Measurements from ENCODE around the gene TMX4. TPM values are rescaled to one million over a fixed set of nuclear protein-coding genes. Genes with fewer than 3 reads are reported as not detected.

Gene TMX4
- total RNA-seq, 4 donors from 2014 or later: 27.4 to 44.7 (median 31.1) TPM

DNA sequence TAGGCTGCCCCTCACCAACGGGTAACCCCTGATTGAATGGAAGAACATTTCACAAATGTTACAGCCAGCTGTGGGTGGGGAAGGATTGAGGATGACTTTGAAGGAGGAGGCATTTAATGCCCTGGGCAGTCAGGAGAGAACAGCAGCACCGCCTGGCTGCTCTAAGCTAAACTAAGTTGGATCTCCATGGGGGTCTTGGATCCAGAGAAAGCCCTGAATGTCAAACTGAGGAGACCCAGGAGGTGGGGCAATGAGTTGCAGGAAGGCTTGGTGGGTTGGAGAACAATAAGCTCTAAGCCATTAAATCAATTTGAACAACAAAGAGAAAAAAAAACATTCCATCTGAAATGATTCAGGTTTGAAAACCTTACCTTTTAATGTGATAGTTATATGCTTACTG lies 35.4 kb downstream of the TMX4 start:
- TF ChIP-seq, protein P1, sequence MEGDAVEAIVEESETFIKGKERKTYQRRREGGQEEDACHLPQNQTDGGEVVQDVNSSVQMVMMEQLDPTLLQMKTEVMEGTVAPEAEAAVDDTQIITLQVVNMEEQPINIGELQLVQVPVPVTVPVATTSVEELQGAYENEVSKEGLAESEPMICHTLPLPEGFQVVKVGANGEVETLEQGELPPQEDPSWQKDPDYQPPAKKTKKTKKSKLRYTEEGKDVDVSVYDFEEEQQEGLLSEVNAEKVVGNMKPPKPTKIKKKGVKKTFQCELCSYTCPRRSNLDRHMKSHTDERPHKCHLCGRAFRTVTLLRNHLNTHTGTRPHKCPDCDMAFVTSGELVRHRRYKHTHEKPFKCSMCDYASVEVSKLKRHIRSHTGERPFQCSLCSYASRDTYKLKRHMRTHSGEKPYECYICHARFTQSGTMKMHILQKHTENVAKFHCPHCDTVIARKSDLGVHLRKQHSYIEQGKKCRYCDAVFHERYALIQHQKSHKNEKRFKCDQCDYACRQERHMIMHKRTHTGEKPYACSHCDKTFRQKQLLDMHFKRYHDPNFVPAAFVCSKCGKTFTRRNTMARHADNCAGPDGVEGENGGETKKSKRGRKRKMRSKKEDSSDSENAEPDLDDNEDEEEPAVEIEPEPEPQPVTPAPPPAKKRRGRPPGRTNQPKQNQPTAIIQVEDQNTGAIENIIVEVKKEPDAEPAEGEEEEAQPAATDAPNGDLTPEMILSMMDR (IDR thresholded peaks at IDR 0.05; ENCODE audit: low read depth): no peak

- TF ChIP-seq, protein P1 (IDR thresholded peaks at IDR 0.05; ENCODE audit: low read depth): no peak
These were observed 38.2 kb downstream of the TMX4 start for GRCh38 chr20:7981374-7981773.

- TF ChIP-seq, protein P1 (IDR thresholded peaks at IDR 0.05; ENCODE audit: low read depth): no peak
These were observed 39.1 kb downstream of the TMX4 start for GRCh38 chr20:7980332-7981046.

DNA sequence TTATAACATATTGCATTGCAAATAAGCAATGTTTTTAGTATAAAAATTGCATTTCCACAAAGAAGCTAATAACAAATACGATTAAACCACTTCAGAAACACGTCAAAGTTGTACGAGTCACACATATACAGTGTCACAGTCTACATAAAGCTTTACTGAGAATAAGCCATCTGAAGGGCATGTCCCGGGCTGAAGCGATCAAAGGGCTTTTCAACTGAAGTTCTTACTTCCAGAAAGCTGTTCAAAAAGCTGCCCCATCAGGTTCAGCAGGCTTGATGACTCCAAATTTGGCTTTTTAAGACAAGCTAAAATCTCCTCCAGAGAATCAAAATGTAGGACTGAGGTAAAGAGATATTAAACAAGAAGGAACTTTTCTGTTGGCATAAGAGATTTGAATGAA lies 41.9 kb downstream of the TMX4 start:
- TF ChIP-seq, protein P1 (IDR thresholded peaks at IDR 0.05; ENCODE audit: low read depth): no peak

DNA sequence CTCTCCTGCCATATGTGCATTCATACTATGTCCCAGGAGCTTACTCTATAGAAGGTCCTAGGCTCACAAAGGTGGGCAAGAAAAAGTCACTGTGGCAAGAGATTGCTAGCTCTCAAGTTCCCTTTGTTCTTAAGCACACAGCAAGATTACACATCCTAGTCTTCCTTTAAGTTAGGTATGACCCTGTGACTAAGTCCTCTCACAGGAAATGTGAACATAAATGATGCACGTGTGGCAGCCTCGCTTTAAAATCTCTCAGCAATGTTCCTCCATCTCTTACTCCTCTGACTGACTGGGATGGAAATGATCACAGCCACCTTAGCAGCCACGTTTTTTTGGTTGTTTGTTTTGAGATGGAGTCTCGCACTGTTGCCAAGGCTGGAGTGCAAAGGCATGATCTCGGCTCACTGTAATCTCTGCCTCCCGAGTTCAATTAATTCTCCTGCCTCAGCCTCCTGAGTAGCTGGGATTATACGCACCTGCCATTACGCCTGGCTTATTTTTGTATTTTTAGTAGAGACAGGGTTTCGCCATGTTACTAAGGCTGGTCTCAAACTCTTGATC lies 43.6 kb downstream of the TMX4 start:
- TF ChIP-seq, protein P1 (IDR thresholded peaks at IDR 0.05; ENCODE audit: low read depth): no peak

GRCh38 chr20:7974785-7975435 lies 44.7 kb downstream of the TMX4 start:
- TF ChIP-seq, protein P1 (IDR thresholded peaks at IDR 0.05; ENCODE audit: low read depth): no peak

GRCh38 chr20:7971536-7972280 lies 47.9 kb downstream of the TMX4 start:
- TF ChIP-seq, protein P1 (IDR thresholded peaks at IDR 0.05; ENCODE audit: low read depth): no peak

All from subcutaneous adipose tissue (tissue), 4 donors.